Stimulated activated CD4-positive, alpha-beta T cell treated with anti-CD3 and anti-CD28 coated beads, Interleukin-1b, Interleukin-23, amount 100 ng/mL, for 1 hour (primary cell): Measurements from ENCODE around the gene TMEM140.
"Not testable (repeated sequence)": the region's sequence is repeated elsewhere in the genome, so short reads cannot be mapped to it uniquely, and the experiment has no call there.

Source experiments
- DNase-seq, 2 donors: peaks; one replicate each; pipeline ENCODE4 v3.0.0-alpha.2; 2020; ENCODE audit warnings: low read depth in 2 of 2

TMEM140 gene

DNA sequence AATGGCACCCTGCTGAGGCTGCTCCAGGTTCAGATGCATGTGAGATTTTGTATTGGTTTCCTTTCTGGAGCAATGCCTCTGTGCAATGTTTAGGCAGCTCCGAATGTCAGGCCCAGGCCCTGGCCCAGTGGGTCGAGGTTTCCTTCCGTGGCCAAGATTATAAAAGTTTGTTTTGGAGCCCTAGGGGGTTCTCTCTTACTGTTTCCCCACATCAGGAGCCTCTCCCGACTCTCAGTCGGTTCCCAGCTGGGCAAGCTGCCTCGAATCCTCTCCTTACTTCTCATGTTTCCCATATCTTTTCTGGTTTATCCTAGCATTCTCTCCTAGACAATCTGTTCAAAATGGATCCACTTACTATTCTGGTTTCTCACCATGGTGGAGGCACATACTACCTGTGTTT, 11.0 kb downstream of the TMEM140 start:
- DNase-seq = no peak

DNA sequence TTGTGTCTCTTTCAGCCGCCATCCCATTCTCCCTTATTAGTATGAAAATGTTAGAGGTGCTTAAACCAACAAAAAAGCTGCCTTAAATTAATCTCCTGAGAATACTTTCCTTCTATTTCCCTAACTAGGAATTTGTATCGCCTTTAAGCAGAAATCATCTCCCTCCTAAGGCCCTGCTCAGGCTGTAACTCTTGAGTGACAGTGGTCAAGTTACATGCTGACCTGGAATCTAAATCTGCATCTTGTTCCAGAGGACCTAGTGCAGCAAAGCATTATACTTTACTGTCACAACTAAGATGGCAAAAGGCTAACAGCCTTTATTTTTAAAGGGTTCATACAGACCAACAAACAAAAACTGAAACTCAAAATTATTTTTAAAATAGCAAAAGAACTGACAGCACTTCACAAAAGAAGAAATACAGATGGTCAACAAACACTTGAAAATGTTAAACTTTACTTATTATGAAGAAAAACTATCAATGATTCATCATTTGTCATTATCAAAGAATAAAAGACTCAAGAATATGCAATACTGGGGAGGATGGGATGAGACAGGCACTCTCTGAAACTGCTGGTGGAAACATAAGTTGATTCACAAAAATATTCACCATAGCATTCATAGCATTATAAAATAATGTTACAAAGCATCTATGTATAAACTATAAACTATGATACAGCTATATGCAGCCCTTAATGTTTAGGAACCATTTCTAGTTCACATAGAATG, 11.7 kb downstream of the TMEM140 start:
- no peak for DNase-seq

DNA sequence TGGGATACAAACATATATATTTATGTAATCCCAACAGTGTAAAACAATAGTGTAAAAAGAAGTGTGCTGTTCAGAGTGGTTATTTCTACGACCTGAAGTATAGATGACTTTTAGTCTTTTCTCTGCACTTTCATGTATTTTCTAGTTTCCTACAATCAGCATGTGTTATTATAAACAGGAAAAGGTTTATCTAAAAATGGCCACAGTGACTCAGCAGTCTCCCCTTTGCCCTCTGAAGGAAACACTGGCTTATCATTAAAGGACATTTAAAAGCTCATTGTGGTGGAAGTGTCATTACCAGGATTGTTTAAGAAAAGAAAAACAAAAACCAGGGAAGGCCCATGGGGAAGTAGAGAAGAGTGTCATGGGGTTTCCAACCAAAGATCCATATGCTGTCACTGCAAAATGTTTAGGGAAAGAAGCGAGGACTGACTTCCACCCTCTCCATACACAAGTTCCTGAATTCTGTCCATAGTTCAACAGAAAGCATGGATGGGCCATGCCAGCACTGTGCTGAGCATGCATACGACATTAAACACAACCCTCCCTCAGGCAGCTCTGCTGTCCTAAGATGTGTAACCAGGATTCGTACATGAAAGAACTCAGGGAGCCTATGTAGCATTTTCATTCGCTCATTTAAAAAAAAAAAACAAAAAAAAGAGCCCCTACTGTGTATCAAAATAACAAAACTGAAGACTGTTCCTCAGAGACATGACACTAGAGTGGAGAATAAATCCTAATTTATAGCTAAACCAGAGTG, 12.4 kb downstream of the TMEM140 start:
- DNase-seq = no peak

DNA sequence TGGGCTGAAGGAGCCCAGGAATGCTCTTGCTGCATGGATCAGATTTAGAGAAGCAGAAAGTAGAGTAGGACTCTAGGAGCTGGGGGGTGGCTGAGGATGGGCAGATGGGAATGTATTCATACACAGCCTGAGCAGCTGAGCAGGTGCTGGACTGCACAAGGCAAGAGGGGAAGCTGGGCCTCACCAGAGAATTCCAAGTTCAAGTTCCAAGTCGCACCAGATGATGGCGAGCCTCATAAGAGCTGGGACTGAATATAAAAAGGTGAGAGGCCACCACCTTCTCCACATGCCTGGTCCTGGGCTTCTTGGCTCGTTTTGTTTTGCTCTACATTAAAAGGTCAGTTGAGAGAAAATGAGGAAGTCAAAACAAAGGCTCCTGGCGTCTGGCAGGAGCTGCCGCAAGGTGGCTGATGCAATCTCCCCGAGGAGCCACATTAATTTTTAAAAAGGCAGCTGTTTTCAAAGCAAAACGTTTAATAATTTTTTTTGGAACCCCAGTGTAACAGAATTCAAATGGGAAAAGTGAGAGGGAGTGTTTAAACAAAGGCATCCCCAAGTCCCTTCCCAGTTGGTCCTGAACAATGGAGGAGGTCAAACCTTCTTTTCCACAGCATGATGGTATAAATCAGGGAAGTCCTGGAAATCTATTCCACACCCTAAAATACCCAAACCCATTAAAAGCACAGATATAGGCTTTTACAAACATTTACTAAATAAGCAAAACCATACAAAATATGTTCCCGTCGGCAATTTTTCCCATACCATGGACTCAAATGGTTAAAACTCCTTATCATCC, 13.2 kb downstream of the TMEM140 start:
- no peak for DNase-seq

DNA sequence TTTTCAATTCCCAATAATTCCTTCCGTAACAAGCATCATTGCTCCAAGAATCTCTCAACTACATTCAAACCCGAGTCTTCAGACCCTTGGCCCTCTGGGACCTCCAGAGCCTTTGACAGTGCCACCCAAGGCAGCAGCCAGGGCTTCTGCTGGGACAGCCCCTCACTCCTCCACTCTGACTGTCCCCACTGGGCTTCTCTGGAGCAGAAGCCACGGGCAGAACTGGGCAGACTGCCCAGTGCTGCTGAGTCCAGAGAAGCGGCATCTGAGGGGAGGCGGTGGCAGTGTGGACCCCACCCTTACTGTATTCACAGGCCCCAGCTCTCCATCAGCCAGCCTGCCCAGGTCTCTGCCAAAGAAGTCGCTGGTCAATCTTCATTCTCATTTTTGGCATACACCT, 13.8 kb downstream of the TMEM140 start:
- DNase-seq = no peak

DNA sequence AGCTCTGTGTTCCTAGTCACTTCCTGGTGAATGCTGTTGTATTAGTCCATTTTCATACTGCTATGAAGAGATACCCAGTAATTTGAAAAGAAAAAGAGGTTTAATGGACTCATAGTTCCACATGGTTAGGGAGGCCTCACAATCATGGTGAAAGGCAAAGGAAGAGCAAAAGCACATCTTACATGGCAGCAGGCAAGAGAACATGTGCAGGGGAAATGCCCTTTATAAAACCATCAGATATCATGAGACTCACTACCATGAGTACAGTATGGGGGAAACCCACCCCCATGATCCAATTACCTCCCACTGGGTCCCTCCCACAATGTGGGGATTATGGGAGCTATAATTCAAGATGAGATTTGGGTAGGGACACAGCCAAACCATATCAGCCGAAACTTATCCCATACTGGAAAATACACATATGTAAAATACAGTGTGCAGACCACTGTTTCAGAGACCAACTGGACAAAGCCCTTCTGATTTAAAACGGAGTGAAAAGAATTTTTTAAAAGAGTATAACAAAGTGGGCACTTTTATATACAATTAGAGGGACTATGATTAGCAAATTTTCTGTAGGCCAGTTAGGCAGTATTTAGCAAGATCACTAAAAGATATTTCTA, 14.6 kb downstream of the TMEM140 start:
- no peak for DNase-seq

DNA sequence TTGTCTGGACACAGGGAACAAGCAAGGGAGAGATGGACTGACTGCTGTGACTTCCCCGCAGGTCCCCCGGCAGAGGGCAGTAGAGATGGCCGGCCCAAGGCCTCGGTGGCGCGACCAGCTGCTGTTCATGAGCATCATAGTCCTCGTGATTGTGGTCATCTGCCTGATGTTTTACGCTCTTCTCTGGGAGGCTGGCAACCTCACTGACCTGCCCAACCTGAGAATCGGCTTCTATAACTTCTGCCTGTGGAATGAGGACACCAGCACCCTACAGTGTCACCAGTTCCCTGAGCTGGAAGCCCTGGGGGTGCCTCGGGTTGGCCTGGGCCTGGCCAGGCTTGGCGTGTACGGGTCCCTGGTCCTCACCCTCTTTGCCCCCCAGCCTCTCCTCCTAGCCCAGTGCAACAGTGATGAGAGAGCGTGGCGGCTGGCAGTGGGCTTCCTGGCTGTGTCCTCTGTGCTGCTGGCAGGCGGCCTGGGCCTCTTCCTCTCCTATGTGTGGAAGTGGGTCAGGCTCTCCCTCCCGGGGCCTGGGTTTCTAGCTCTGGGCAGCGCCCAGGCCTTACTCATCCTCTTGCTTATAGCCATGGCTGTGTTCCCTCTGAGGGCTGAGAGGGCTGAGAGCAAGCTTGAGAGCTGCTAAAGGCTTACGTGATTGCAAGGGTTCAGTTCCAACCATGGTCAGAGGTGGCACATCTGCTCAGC, 16.6 kb downstream of the TMEM140 start:
- DNase-seq = no peak

DNA sequence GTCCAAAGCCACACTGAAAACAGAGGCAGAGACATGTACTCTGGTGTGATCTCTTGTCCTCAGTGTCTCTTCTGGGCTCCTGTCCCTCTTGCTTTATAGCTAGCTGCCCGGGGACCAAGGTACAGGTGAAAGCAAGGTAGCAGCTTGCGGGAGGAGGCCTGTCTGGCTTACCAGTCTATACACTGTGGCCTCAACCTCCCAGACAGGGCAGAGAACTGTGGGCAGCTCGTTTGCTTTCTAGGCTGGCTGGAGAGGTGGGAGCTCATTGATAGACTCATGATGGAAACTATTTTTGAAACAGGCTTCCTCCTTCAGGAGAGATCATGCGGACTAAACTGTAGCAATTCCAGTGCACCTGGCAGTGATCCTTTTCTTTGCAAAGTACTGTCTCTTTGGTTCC, 18.0 kb downstream of the TMEM140 start:
- DNase-seq = no peak

DNA sequence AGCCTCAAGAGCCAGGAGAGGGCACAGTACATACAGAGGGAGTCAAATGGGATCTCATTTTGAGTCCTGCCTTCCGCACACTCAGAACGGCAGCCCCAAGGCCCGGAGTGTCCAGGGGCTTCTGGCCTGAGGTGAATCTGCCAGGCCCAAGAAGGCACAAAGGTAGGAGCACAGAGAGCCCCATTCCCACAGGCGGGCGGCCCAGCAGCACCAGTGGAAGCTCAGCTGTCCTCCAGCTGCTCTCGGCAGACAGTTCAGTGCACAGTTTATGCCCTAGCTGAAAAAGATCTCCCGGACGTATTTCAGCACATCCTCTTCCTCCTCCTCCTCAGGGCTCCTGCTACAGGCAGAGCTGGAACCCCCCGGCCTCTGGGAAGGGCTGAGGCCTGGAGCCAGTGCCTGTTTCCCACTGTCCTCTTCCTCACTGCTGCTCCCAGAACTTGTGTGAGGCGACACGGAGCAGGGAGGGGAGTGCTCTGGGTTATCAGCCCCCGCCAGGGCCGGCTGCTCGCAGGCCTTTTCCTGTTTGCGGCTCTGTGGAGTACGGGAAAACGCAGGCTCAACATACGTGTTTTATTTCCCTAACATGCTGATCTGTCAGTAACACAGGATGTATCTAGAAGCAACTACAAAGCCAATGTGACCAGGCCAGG, 18.6 kb downstream of the TMEM140 start:
- no peak for DNase-seq

DNA sequence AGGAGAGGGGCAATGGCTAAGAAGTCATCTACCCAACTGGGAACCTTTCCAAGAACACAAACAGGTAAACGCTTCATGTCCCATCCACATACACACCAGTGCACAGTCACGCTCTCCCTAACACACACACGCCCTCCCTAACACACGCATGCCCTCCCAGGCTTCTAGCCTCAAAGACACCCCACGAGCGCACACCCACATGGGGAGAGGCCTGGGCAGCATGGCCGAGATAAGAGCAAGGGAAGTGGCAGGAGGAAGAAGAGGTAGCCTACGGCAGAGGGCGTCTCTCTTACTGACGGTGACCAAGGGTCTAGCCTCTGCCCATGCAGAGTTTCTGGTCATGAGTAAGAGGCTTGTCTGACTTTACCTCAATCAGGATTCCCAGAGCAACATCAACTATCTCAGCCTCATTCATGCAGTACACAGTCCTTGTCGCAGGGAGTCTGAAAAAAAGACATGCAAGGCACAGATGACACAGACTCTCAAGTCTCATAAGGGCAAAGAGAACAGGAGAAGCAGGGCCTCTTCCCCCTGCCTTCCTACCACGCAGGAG, 19.6 kb downstream of the TMEM140 start:
- DNase-seq = no peak

DNA sequence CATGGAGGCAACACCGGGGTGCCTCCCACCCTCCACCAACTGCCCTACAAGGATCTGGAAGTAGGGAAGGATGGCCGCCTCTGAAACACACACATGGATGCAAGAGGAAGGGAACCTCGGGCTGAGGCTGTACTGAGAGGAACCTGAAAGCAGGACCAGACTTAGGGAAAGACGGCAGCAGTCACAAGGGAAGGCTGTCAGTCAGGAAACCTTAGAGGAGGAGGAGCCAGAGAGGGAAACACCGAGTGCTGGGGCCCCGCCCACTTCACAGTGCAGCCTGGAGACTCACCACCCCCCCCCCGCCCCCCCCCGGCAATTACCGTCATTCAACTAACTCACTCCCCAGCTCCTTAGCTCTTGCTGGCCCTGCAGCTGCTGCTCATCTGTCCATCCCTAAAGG, 20.1 kb downstream of the TMEM140 start:
- no peak for DNase-seq

DNA sequence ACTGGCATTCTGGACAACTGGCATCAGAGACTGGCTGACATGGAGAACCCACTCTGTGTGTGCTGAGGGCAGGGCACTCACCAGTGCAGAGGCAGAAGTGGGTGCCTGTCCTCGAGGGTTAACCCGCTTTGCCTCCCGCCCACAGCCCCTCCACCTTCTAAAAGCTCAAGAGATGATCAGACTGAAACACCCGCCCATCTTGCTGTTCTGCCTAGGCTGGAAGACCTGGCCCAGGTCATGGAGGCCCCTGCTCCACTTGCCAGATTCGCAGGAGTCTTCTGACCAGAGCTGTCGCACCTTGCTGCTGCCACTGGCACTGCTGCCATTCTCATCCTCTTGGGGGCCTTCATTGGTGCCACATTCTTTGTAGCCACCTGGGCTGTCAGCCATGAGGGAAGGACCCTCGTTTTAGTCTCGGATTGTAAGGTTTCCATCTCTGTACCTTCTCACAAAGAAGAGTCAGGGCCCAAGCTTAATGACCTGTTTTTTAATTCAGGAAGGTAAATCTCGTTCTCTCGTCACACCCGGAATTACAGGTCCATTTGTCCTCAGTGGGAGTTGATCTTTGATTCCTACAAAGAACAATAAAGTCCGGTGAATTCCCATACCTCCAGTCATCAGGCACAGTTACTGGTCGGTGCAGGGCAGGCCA, 20.7 kb downstream of the TMEM140 start:
- no peak for DNase-seq

DNA sequence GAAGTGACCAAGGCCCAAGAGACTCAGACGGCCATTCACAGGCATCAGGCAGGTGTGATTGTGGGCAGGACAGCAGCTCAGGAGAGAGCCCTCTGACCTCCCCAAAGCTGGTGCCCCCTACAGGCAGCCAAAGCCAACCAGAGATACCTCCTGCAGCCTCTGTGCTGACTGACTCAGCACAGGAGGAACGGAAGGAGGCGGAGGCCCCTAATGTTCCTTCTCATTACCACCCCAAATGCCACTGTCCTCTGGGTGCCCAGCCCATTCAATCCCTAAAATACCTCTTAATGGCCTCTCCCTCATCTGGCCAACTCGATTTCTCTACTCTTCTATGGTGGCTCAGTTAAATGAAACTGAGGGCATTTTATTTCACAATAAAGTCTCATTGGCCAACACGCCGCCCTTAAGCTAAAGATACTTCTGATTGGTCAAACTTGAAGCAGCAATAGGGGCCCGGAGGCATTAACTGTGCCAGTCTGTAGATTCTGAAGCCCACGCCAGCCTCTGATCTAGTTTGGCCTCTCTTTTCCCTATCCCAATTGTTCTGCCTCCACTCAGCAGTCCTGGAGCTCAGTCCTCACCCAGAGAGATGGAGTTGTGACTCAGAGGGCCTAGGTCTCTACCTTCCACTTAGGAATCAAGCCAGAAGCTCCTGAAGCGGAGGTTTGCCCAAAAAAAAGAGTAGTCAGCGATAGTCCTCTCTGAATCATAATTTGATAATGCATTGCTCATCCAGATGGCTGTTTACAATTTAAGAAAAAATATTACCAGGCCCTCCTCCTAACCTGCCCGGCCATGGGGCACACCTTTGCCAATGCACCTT, 21.5 kb downstream of the TMEM140 start:
- no peak for DNase-seq

DNA sequence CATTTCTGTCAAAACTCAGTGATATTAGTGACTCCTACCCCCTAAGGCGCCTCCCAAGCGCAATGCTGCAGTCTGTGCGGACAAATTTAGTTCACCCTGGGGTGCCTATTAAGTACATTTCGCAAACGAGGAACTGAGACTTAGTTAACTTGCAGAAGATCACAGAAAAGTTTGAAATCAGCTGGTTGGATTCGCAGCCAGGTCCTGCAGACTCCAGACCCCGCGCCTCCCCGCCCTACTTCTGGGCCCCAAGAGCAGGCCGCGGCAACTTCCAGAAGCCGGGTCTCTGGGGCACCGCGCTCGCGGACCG, 22.0 kb downstream of the TMEM140 start:
- no peak for DNase-seq

DNA sequence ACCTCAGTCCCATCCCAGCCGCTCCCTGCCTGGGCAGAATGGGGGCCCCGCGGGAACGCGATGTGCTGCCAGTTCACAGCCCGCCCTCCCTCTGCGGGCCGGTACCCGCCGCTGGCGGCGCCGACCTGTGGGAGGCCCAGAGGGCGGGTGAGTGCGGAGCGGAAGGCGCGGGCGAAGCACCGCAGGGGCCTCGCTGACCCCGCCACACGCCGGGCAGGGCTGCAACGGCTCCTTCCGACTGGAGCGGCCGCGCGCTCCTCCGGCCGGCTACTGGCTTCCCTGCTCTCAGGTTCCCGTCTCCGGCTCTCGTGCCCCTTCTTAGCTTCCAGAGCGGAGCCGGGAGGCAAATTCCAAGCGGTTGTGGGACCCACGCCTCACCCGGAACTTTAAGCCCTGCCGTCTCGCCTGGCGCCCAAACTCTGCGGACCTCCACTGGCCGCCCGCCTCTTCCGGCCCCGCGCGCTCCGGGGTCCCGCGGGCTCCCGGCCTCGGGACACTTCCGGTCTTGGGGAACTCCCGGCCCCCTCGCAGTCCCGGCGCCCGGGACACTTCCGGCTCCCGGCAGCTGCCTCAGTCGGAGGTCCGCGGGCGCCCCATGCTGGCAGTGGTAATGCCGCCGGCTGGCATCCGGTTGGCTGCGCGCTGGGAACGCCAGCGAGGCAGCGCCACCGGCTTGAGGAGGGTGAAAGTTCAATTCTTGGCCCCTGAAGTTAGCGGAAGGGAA, 22.6 kb downstream of the TMEM140 start, which contains the start of gene CYREN:
Gene CYREN (minus strand): TSS at position 434 of the 724 bp plus-strand sequence. CDS start 1,785 bp downstream, outside the sequence.
- DNase-seq = peak; percentile 69 to 82

DNA sequence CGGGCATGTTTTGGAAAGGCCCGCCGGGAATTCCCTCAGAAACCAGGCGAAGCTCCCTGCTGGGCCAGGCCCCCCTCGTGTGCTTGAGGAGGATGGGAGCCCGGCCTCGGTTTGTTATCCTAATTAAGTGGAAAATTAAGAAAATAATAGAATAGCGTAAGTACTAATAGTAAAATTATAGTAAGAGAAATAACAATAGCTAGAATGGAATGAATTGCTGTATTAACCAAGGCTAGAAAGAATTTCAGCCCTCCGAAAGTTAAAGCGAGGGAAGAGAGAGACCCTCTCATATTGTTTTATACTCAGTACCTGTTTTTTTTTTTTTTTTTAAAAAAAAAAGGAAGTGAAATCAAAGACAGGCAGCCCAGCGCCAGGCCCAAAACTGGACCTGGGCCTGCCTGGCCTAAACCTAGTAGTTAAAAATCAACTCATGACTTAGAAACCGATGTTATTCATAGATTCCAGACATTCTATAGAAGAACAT, 23.2 kb downstream of the TMEM140 start:
- not testable (repeated sequence) for DNase-seq

DNA sequence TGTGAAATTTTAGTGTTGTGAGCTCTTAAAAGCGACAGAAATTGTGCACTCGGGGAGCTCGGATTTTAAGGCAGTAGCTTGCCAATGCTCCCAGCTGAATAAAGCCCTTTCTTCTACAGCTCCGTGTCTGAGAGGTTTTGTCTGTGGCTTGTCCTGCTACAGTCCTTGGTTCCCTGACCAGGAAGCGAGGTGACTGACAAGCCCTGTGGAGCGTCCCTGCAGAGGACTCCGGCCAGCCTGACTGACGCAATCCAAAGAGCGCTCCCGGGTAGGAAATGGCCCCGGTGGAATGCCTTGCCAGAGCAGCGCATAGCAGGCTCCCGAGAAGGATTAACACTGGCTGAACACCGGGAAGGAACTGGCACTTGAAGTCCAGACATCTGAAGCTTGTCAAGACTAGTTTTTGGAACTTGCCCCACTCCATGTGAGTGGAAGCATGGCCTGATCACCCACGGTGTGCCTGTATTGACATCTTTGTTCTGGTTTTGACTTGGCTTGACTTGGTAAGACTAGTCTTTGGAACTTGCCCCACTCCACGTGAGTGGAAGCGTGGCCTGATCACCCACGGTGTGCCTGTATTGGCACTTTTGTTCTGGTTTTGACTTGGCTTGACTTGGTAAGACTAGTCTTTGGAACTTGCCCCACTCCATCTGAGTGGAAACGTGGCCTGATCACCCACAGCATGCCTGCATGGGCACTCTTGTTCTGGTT, 23.9 kb downstream of the TMEM140 start:
- not testable (repeated sequence) for DNase-seq

DNA sequence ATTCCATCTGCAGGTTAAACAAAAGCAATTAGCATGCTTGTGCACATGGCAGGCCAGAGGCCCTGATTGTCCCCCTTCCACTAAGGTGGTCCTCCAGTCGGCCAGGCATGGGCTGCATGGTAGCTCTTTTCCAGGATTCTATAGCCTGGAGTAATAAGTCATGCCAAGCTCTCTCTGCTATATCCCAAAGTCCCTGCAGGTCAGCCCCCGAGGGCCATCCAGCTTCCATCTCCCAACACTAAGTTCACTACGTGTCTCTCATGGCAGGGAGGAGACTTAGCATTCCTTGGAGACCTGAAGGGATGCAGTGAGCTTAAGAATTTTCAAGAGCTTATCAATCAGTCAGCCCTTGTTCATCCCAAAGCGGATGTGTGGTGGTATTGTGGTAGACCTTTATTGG, 26.0 kb downstream of the TMEM140 start:
- not testable (repeated sequence) for DNase-seq
